Activated CD4-positive, alpha-beta T cell treated with anti-CD3 and anti-CD28 coated beads for 36 hours (primary cell): ENCODE data around the gene RERE. TPM values are rescaled to one million over a fixed set of nuclear protein-coding genes. Genes with fewer than 3 reads are reported as not detected.

Experiments used
- ATAC-seq: fragments of 200-7000 bp; cut with Tn5 transposase; one replicate; pipeline ENCODE4 v1.10.0; 2021; ENCODE audit warnings: mild to moderate bottlenecking, moderate library complexity
- CTCF ChIA-PET: fragments of 350-600 bp; sonication (Branson Sonifier 250); formaldehyde crosslinking; loops from one replicate; lab custom pipeline; 2021; ENCODE audit warnings: antibody characterized with exemption; lab: Charles Lee
- POLR2A ChIA-PET: fragments of 350-600 bp; sonication (Branson Sonifier 250); formaldehyde crosslinking; loops from one replicate; lab custom pipeline; 2021; ENCODE audit warnings: antibody characterized with exemption, inconsistent platforms; lab: Charles Lee
- DNase-seq: peaks from one replicate; pipeline ENCODE4 v3.0.0-alpha.2; 2020
- H3K27ac Mint-ChIP-seq: one replicate; pipeline ENCODE4 v1.8.0; 2021; ENCODE audit warnings: mixed read lengths
- H3K27me3 Mint-ChIP-seq: one replicate; pipeline ENCODE4 v1.8.0; 2021; ENCODE audit warnings: mixed read lengths
- H3K36me3 Mint-ChIP-seq: one replicate; pipeline ENCODE4 v1.8.0; 2021; ENCODE audit warnings: low read depth, mixed read lengths
- H3K4me1 Mint-ChIP-seq: one replicate; pipeline ENCODE4 v1.8.0; 2021; ENCODE audit warnings: mixed read lengths
- H3K4me3 Mint-ChIP-seq: one replicate; pipeline ENCODE4 v1.8.0; 2021; ENCODE audit warnings: mild to moderate bottlenecking, moderate library complexity, mixed read lengths
- H3K9me3 Mint-ChIP-seq: one replicate; pipeline ENCODE4 v1.8.0; 2021; ENCODE audit warnings: low read depth, mixed read lengths
- intact Hi-C, 2 experiments: fragments of 100-400 bp; cut with DNase I in 1 of 2; cut with micrococcal nuclease in 1 of 2; formaldehyde crosslinking; loops; one replicate each; pipeline versions ENCODE4 v1.14.2 to v1.15.1; 2022 to 2024; cut with DNase I, micrococcal nuclease
- total RNA-seq, 2 experiments: library from RNA; stranded (reverse); gene quantifications; one replicate each; pipeline ENCODE4 v1.2.3, GENCODE V29; 2021

Gene RERE
- total RNA-seq, 2 experiments from 2014 or later, result 57.4 to 71.6 TPM

DNA sequence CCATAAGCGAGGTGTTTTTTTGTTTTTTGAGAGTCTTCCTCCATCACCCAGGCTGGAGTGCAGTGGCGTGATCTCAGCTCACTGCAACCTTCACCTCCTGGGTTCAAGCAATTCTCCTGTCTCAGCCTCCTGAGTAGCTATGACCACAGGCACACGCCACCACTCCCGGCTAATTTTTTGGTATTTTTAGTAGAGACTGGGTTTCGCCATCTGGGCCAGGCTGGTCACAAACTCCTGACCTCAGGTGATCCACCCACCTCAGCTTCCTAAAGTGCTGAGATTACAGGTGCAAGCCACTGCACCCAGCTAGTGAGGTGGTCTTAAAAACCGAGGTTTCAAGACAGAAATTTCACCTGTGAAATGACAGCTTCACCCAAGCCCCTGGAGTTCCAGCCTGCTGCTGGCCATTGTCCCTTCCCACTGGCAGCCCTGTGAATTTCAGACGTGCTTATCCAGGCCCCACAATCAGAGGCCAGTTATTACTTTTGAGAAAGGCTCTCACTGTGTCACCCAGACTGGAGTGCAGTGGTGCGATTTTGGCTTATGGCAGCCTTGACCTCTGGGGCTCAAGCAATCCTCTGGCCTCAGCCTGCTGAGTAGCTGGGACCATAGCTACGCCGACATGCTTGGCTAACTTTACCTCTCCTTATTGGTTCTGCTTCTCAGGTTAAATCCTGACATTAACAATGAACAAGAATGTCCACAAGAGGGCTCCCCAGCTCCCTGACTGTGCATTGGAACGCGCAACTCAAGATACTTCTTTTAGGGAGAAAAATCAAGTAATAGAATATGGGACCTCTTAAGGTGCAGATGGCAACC lies 41.7 kb upstream of the RERE start:
- peak overlapping the region; percentile 71 for H3K27ac Mint-ChIP-seq

DNA sequence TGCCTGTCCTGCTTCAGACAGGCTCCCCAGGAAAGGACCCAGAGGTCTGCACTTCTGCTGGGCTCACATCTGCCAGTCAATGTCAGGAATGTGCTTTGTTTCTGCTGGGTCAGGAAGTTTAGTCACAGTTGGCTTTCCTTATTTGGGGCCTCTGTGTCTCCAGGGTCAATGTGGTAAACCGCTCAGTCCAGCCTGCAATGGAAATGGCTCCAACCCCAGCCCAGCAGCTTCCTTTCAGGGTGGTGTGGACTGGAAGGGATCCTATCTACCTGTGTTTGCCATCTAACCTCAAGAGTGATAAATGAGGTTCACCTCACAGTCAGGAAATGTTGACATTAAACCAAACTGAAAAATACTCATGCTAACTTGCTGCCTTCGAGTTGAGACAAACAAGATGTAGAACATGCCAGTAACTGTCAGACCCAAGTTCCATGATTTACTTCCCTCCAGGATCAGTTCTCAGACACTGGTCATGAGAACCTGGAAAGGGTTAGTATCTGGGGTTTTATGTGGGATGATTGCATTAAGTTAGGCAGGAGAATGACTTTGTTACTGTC lies 40.8 kb upstream of the RERE start:
- H3K4me3 Mint-ChIP-seq, result peak overlapping the region; percentile 13
- POLR2A ChIA-PET, result interaction anchor here (0.8 to 2.0 kb wide), 6 partner anchors 9 to 20 kb away, joined by 3 to 8 read pairs (median 5); partner anchors contain the start of gene ENO1
- ATAC-seq, result peak; percentile 17
- CTCF ChIA-PET, result interaction anchor here (0.9 to 5.3 kb wide), 9 partner anchors 9 to 297 kb away, joined by 3 to 55 read pairs (median 4); no protein-coding TSS in a partner anchor
- intact Hi-C loops, result loop anchor here in 1 of 2 experiments (2.0 to 10.0 kb wide), 2 partner anchors 15 to 123 kb away; no protein-coding TSS in a partner anchor
- H3K9me3 Mint-ChIP-seq, result no peaks in the 10 kb centered on the region
- H3K36me3 Mint-ChIP-seq, result peaks cover 61% of the 10 kb centered on the region
- H3K27me3 Mint-ChIP-seq, result no peaks in the 10 kb centered on the region
- peaks cover 25% of the 10 kb centered on the region for H3K4me1 Mint-ChIP-seq
- H3K27ac Mint-ChIP-seq, result peak overlapping the region; percentile 71
- peak; percentile 45 for DNase-seq

More for the DNA sequence above, 41.7 kb upstream of the RERE start:
- CTCF ChIA-PET, result interaction anchor here (0.5 to 5.3 kb wide), 14 partner anchors 8 to 507 kb away, joined by 3 to 55 read pairs (median 4); no protein-coding TSS in a partner anchor
- H3K4me1 Mint-ChIP-seq, result peaks cover 31% of the 10 kb centered on the region
- H3K9me3 Mint-ChIP-seq, result no peaks in the 10 kb centered on the region
- ATAC-seq (peak; percentile 55), DNase-seq (peak; percentile 67)
- H3K4me3 Mint-ChIP-seq, result peak overlapping the region; percentile 15
- H3K36me3 Mint-ChIP-seq, result peaks cover 70% of the 10 kb centered on the region
- POLR2A ChIA-PET, result interaction anchor here (0.6 to 2.0 kb wide), 10 partner anchors 8 to 1357 kb away, joined by 3 to 9 read pairs (median 3); partner anchors contain the start of gene ENO1
- intact Hi-C loops, result loop anchor here (1.0 to 10.0 kb wide), 4 partner anchors 14 to 146 kb away; no protein-coding TSS in a partner anchor
- H3K27me3 Mint-ChIP-seq, result no peaks in the 10 kb centered on the region

DNA sequence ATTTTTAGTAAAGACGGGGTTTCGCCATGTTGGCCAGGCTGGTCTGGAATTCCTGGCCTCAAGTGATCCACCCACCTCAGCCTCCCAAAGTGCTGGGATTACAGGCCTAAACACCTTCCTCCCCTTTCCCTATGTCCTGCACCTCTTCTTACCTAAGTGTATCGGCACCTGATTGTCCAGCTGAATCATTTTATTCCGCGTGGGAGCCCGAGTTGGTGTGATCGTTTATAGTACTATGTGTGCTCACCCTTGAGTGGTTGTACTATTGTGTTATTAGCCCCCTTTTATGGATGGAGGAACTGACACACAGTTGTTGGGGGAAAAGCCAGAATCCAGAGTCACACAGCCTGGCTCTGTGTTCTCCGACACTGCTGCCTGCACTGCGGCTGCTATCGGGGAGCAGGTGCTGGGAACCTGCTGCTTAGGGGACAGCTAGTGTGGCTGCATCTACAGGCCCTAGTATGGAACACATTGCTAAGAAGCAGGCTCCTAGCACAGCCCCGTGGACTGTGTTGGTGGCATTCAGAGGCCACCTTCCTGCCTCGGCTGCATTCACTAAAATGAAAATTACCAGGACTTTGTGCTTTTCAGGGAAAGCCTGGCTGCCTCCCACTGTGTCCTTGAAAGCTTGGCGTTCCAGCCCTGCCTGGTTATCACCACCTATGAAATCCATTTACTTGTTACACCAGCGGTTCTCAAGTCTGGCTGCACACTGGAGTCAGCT lies 39.4 kb upstream of the RERE start:
- no peak overlapping the region for H3K27ac Mint-ChIP-seq

DNA sequence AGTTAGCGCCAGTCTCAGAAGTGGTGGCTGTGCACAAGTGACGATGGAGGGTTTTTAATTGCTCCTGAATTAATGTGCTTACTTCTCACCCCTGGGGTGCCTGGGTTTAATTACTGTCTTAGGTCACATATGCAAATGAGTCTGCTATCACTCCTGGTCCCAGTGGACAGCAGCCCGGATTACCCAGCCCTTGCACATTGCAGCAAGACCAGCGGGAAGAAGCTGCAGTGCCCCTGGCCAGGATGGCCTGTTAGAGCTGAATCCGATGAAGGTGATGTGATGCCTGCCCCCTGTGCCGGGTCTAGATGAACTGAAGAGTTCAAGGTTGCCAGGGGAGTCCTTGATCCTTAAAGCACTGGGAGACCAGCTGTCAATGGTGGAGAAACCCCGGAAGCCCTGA lies 36.8 kb upstream of the RERE start:
- Mint-ChIP-seq H3K36me3 (peaks cover 28% of the 10 kb centered on the region), H3K27me3 (no peaks in the 10 kb centered on the region), H3K9me3 (no peaks in the 10 kb centered on the region), H3K4me1 (peaks cover 12% of the 10 kb centered on the region), H3K4me3 (no peak overlapping the region), H3K27ac (no peak overlapping the region)
- ATAC-seq (no peak), DNase-seq (no peak)
- intact Hi-C loops, result loop anchor here in 1 of 2 experiments (5.0 to 10.0 kb wide), 2 partner anchors 37 to 119 kb away; partner anchors contain the start of gene RERE
- POLR2A ChIA-PET, result no interaction called here
- CTCF ChIA-PET, result no interaction called here

More for the DNA sequence above, 39.4 kb upstream of the RERE start:
- no peak for ATAC-seq
- no peaks in the 10 kb centered on the region for H3K9me3 Mint-ChIP-seq
- ChIA-PET CTCF (interaction anchor here (0.6 to 5.3 kb wide), 9 partner anchors 7 to 295 kb away, joined by 3 to 55 read pairs (median 3); no protein-coding TSS in a partner anchor), POLR2A (interaction anchor here (0.6 to 1.4 kb wide), 11 partner anchors 8 to 344 kb away, joined by 3 to 8 read pairs (median 3); partner anchors contain the start of gene ENO1)
- no peak for DNase-seq
- peaks cover 48% of the 10 kb centered on the region for H3K36me3 Mint-ChIP-seq
- H3K27me3 Mint-ChIP-seq, result no peaks in the 10 kb centered on the region
- H3K4me1 Mint-ChIP-seq, result peaks cover 20% of the 10 kb centered on the region
- intact Hi-C loops, result loop anchor here in 1 of 2 experiments (10.0 kb wide), 1 partner anchor 122 kb away; no protein-coding TSS in a partner anchor
- H3K4me3 Mint-ChIP-seq, result no peak overlapping the region

DNA sequence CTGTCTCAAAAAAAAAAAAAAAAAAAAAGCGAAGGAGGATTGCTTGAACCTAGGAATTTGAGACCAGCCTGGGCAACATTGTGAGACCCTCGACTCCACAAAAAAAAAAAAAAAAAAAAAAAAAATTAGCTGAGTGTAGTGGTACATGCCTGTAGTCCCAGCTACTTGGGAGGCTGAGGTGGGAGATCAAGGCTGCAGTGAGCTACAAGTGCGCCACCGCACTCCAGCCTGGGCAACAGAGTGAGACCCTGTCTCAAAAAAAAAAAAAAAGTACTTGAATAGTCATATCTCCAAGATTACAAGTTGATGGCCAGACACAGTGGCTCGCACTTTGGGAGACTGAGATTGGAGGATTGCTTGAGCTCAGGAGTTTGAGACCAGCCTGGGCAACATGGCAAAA lies 33.6 kb upstream of the RERE start:
- ChIA-PET POLR2A (interaction anchor here (0.6 kb wide), 2 partner anchors 14 to 471 kb away, joined by 4 to 5 read pairs; no protein-coding TSS in a partner anchor), CTCF (interaction anchor here (0.6 to 4.3 kb wide), 5 partner anchors 46 to 289 kb away, joined by 3 to 51 read pairs (median 4); no protein-coding TSS in a partner anchor)
- no peaks in the 10 kb centered on the region for H3K27me3 Mint-ChIP-seq
- intact Hi-C loops, result loop anchor here in 1 of 2 experiments (5.0 to 10.0 kb wide), 2 partner anchors 34 to 116 kb away; partner anchors contain the start of gene RERE
- no peak overlapping the region for H3K27ac Mint-ChIP-seq
- no peaks in the 10 kb centered on the region for H3K9me3 Mint-ChIP-seq
- H3K4me3 Mint-ChIP-seq, result no peak overlapping the region
- DNase-seq, result no peak
- H3K36me3 Mint-ChIP-seq, result peaks cover 3% of the 10 kb centered on the region
- no peak for ATAC-seq
- peaks cover 7% of the 10 kb centered on the region for H3K4me1 Mint-ChIP-seq

DNA sequence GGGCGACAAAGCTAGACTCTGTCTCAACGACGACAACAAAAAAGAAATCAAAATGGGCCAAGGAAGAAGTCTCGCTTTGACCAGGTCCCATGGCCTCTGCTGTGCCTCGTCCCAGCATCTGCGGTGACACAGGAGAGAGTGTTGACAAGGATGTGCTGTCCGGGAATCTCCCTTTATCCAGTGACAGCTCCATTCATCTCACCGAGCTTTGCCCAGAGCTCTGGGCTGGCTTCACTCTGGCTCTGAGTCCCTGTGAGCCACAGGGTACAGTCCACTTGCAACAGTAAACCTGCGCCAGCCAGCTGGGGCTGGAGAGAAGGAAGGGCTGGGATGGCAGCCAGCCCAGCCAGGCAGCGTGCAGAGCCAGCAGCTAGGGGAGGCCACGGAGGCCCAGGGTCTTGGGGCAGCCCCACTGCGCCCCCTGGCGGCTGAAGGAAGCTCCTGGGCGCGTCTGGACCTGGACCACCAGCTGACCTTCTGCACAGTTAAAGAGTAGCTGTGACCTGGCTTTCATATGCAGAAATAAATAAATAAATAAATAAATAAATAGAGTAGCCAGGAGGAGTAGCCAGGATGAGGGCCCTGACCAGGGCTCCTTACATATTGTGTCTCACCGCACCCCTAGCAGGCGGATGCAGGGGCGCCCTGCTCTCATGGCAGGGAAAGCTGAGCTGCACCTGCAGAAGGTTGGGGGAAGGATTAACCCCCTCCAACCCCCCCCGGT lies 31.4 kb upstream of the RERE start:
- H3K36me3 Mint-ChIP-seq, result no peaks in the 10 kb centered on the region
- intact Hi-C loops, result loop anchor here (1.0 to 5.0 kb wide), 2 partner anchors 127 to 288 kb away; no protein-coding TSS in a partner anchor
- ChIA-PET CTCF (interaction anchor here (0.5 to 4.3 kb wide), 74 partner anchors 8 to 849 kb away, joined by 3 to 55 read pairs (median 5); no protein-coding TSS in a partner anchor), POLR2A (interaction anchor here (0.8 to 1.7 kb wide), 3 partner anchors 9 to 18 kb away, joined by 3 to 8 read pairs (median 6); no protein-coding TSS in a partner anchor)
- H3K4me3 Mint-ChIP-seq, result no peak overlapping the region
- no peaks in the 10 kb centered on the region for H3K27me3 Mint-ChIP-seq
- no peaks in the 10 kb centered on the region for H3K9me3 Mint-ChIP-seq
- peak; percentile 89 for DNase-seq
- peaks cover 7% of the 10 kb centered on the region for H3K4me1 Mint-ChIP-seq
- H3K27ac Mint-ChIP-seq, result no peak overlapping the region
- ATAC-seq, result peak; percentile 98

DNA sequence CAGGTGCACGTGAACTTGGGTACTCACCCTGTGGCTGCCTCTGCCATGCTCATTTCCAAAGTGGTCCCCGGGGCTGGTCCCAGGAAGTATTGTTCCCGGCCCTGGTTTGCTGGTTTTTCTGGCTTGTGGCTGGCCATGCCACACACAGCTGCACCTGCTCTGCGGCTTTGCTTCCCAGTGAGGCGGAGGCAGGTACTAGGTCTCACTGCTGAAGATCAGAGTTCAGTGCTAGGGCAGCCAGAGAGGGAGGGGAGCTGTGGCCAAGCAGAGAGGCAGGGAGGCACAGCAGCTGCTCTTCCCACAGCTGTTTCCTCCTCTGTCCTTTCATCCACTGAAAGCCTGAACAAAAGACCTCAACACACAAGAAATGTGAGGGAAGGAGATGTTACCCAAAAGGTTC lies 30.6 kb upstream of the RERE start:
- intact Hi-C loops, result loop anchor here (1.0 to 5.0 kb wide), 2 partner anchors 126 to 287 kb away; no protein-coding TSS in a partner anchor
- Mint-ChIP-seq H3K27me3 (no peaks in the 10 kb centered on the region), H3K27ac (no peak overlapping the region)

DNA sequence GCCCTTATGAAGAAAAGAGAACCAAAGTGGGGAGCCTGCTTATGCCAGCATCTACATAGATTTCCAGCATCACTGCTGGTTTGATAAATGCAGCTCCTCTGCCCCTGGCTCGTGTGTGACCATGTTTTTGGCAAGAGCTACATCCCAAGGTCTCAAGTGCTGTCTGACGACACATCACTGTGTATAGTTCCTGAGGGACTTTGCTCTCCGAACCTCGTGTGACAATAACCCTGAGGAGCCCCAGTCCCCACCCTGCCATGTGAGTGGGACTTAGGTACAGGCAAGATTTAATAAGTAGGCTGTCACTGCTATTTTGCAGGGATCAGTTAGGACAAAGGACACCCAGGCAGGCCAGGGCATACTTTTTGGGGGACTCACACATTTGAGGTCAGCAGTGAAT lies 28.8 kb upstream of the RERE start:
- Mint-ChIP-seq H3K27me3 (no peaks in the 10 kb centered on the region), H3K9me3 (no peaks in the 10 kb centered on the region), H3K4me3 (no peak overlapping the region), H3K36me3 (no peaks in the 10 kb centered on the region), H3K27ac (no peak overlapping the region), H3K4me1 (peaks cover 7% of the 10 kb centered on the region)
- ChIA-PET POLR2A (no interaction called here), CTCF (interaction anchor here (0.7 to 1.7 kb wide), 4 partner anchors 9 to 285 kb away, joined by 3 to 8 read pairs (median 3); no protein-coding TSS in a partner anchor)
- DNase-seq (no peak), ATAC-seq (no peak)
- intact Hi-C loops, result loop anchor here in 1 of 2 experiments (5.0 kb wide), 1 partner anchor 124 kb away; no protein-coding TSS in a partner anchor

More for the DNA sequence above, 30.6 kb upstream of the RERE start:
- H3K9me3 Mint-ChIP-seq, result no peaks in the 10 kb centered on the region
- DNase-seq, result no peak
- CTCF ChIA-PET, result interaction anchor here (0.6 to 4.3 kb wide), 37 partner anchors 9 to 849 kb away, joined by 3 to 55 read pairs (median 5); no protein-coding TSS in a partner anchor
- no peak for ATAC-seq
- H3K4me3 Mint-ChIP-seq, result no peak overlapping the region
- no peaks in the 10 kb centered on the region for H3K36me3 Mint-ChIP-seq
- POLR2A ChIA-PET, result no interaction called here
- H3K4me1 Mint-ChIP-seq, result peaks cover 7% of the 10 kb centered on the region

DNA sequence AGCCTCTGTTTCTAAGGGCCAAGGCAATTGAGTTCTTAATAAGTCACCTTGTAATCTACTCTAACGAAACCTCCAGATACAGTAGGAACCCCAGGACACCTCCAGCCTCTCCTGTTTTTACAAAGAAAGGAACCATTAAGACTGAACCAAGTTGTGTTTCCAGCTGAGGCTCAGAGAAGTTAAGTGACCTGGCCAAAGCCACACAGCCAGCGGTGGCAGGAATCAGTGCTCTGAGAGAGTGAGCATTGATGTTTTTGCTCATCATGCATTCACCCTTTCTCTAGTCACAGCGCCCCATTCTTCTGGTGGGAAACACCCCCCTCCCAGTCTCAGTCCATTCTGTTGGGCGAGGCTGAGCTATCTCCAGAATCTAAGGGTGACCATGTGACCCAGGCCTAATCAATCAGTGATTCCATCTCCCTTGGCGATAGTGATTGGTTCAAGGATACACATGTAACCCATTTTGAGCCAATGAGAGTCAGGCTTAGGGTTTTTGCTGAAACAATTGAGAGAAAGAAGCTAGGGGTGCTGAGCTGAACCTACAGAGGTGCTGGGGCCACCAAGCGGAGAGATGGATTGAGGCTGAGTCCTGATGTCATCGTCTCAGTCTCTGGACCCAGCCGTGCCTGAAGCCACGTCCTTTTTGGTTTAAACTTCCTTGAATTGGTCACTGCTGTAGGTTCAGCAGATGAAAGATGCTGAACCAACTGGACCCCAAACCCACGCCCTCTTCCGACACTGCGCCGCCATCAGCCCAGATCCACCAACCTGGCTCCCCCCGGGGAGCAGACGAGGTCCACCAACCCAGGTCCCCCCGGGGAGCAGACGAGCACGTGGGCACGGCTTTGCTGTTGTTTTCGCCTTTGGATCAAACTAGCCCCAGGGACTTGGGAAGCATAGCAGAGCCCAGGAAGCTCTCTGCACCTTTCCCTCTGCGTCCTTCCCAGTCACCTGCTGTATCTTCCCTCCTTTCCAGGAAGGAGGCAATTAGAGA lies 28.0 kb upstream of the RERE start:
- Mint-ChIP-seq H3K4me3 (no peak overlapping the region), H3K36me3 (no peaks in the 10 kb centered on the region), H3K27ac (no peak overlapping the region), H3K27me3 (no peaks in the 10 kb centered on the region), H3K4me1 (peaks cover 7% of the 10 kb centered on the region), H3K9me3 (peaks cover under 1% of the 10 kb centered on the region)
- POLR2A ChIA-PET, result interaction anchor here (0.6 kb wide), 1 partner anchor 29 kb away, joined by 3 read pairs; no protein-coding TSS in a partner anchor
- intact Hi-C loops, result loop anchor here in 1 of 2 experiments (5.0 kb wide), 1 partner anchor 123 kb away; no protein-coding TSS in a partner anchor
- CTCF ChIA-PET, result interaction anchor here (0.6 to 1.7 kb wide), 7 partner anchors 10 to 285 kb away, joined by 3 to 8 read pairs (median 3); no protein-coding TSS in a partner anchor
- DNase-seq (no peak), ATAC-seq (no peak)
